CD4-positive, CD25-positive, alpha-beta regulatory T cell (primary cell): ENCODE measurements around the gene ZNF335. TPM values are rescaled to one million over a fixed set of nuclear protein-coding genes. Genes with fewer than 3 reads are reported as not detected.

Source experiments
- ATAC-seq, 2 donors: fragments of 150-1000 bp; cut with Tn5 transposase; one replicate each; pipeline ENCODE4 v1.10.0; 2021; ENCODE audit warnings: low read depth in 2 of 2, moderate number of reproducible peaks in 2 of 2, moderate library complexity in 1 of 2
- DNase-seq, 3 donors: peaks; one replicate each; pipeline versions ENCODE4 v3.0.0 to v3.0.0-alpha.2; 2012 to 2022; ENCODE audit warnings: mixed read lengths in 1 of 3
- H3K27ac ChIP-seq: one replicate; pipeline ENCODE4 v1.7.0; 2013; ENCODE audit warnings: mild to moderate bottlenecking, low read length; ENCODE audit not compliant: insufficient read depth, poor library complexity, severe bottlenecking
- H3K27me3 ChIP-seq: one replicate; pipeline ENCODE4 v1.7.0; 2013; ENCODE audit warnings: low read length; ENCODE audit not compliant: control insufficient read depth, insufficient read depth
- H3K36me3 ChIP-seq: one replicate; pipeline ENCODE4 v1.7.0; 2013; ENCODE audit warnings: mild to moderate bottlenecking, low read length, moderate library complexity; ENCODE audit not compliant: control insufficient read depth, insufficient read depth
- H3K4me1 ChIP-seq: 2 replicates; pipeline ENCODE4 v1.7.0; 2013; ENCODE audit warnings: mild to moderate bottlenecking, low read length; ENCODE audit not compliant: insufficient read depth, control insufficient read depth, poor library complexity, severe bottlenecking
- H3K4me3 ChIP-seq: one replicate; pipeline ENCODE4 v1.7.0; 2013; ENCODE audit warnings: low read depth, mild to moderate bottlenecking, low read length, moderate library complexity
- H3K9me3 ChIP-seq, 2 experiments: 1 replicate in 1 of 2; 2 replicates in 1 of 2; pipeline ENCODE4 v1.7.0; 2013; ENCODE audit warnings: low read length in 2 of 2, mild to moderate bottlenecking in 1 of 2, moderate library complexity in 1 of 2; ENCODE audit not compliant: control insufficient read depth in 2 of 2
- H3K27ac Mint-ChIP-seq, 3 donors: one replicate each; pipeline ENCODE4 v1.8.0; 2020 to 2022; ENCODE audit warnings: mild to moderate bottlenecking in 3 of 3, mixed read lengths in 3 of 3, moderate library complexity in 2 of 3
- H3K27me3 Mint-ChIP-seq: one replicate; pipeline ENCODE4 v1.8.0; 2022; ENCODE audit warnings: mild to moderate bottlenecking, mixed read lengths
- H3K36me3 Mint-ChIP-seq: one replicate; pipeline ENCODE4 v1.8.0; 2020; ENCODE audit warnings: mixed read lengths
- H3K4me1 Mint-ChIP-seq, 4 donors: one replicate each; pipeline ENCODE4 v1.8.0; 2020 to 2022; ENCODE audit warnings: mixed read lengths in 4 of 4, mild to moderate bottlenecking in 1 of 4
- H3K4me3 Mint-ChIP-seq, 4 donors: one replicate each; pipeline ENCODE4 v1.8.0; 2020 to 2022; ENCODE audit warnings: mild to moderate bottlenecking in 4 of 4, mixed read lengths in 4 of 4, moderate library complexity in 3 of 4
- H3K9me3 Mint-ChIP-seq, 7 donors: one replicate each; pipeline ENCODE4 v1.8.0; 2020 to 2022; ENCODE audit warnings: mixed read lengths in 7 of 7, mild to moderate bottlenecking in 3 of 7, moderate library complexity in 2 of 7
- polyA plus RNA-seq, 4 donors: library from polyadenylated mRNA; unstranded; fragments of 300-500 nt; fragmentation: Illumina TruSeq; gene quantifications; one replicate each; pipeline ENCODE4 v1.2.3, GENCODE V29; 2021
- total RNA-seq: library from RNA; stranded (reverse); gene quantifications from one replicate; pipeline ENCODE4 v1.2.3, GENCODE V29; 2022

Gene ZNF335
- total and polyA plus RNA-seq, 5 donors from 2014 or later = 8.2 to 137 (median 12.8) TPM

GRCh38 chr20:45974896-45975565 lies 3.0 kb upstream of the ZNF335 start:
- peaks cover 7 to 19% (median 13%) of the 10 kb centered on the region in 4 donors for H3K4me1 Mint-ChIP-seq
- no peak for ATAC-seq
- H3K27me3 Mint-ChIP-seq = peaks cover 30% of the 10 kb centered on the region
- peaks cover 3% of the 10 kb centered on the region for H3K36me3 Mint-ChIP-seq
- no peaks in the 10 kb centered on the region for H3K27me3 ChIP-seq
- peak overlapping the region in 1 of 4 donors; percentile 99 for H3K4me3 Mint-ChIP-seq
- H3K9me3 ChIP-seq = no peaks in the 10 kb centered on the region
- peaks cover 15% of the 10 kb centered on the region for H3K4me1 ChIP-seq
- no peak for DNase-seq
- no peaks in the 10 kb centered on the region for H3K36me3 ChIP-seq
- no peak overlapping the region for H3K27ac ChIP-seq
- H3K4me3 ChIP-seq = no peak overlapping the region
- H3K27ac Mint-ChIP-seq = no peak overlapping the region
- H3K9me3 Mint-ChIP-seq = no peaks in the 10 kb centered on the region

GRCh38 chr20:45972500-45973183 lies 639 bp upstream of the ZNF335 start:
- Mint-ChIP-seq H3K9me3 (no peaks in the 10 kb centered on the region), H3K4me1 (peaks cover 9 to 29% (median 18%) of the 10 kb centered on the region in 4 donors), H3K36me3 (peaks cover 3% of the 10 kb centered on the region), H3K27me3 (peaks cover 14% of the 10 kb centered on the region), H3K27ac (peak overlapping the region; percentile 100), H3K4me3 (peak overlapping the region; percentile 95 to 99 (median 96))
- DNase-seq (no peak), ATAC-seq (no peak)
- peaks cover 19% of the 10 kb centered on the region for H3K36me3 ChIP-seq
- no peaks in the 10 kb centered on the region for H3K9me3 ChIP-seq
- H3K27me3 ChIP-seq = no peaks in the 10 kb centered on the region
- H3K4me1 ChIP-seq = peaks cover 32% of the 10 kb centered on the region
- peak overlapping the region; percentile 100 for H3K27ac ChIP-seq
- H3K4me3 ChIP-seq = peak overlapping the region; percentile 93

DNA sequence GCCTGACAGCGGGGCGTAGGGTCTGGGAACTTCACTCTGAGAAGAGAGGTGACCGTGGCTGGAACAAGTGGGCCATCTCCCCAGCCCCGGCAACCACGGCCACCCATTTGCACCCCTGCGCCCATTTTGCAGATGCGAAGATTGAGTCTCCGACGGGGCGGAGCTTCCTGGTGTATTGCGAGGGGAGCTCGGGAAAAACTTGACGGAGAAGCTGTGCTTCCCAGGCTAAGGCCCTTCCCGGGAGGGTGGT lies 653 bp downstream of the ZNF335 start:
- Histone ChIP-seq H3K27ac (peak overlapping the region; percentile 100), H3K4me1 (peaks cover 32% of the 10 kb centered on the region), H3K4me3 (peak overlapping the region; percentile 96), H3K9me3 (no peaks in the 10 kb centered on the region), H3K36me3 (peaks cover 27% of the 10 kb centered on the region), H3K27me3 (no peaks in the 10 kb centered on the region)
- Mint-ChIP-seq H3K9me3 (no peaks in the 10 kb centered on the region), H3K4me1 (peaks cover 9 to 29% (median 18%) of the 10 kb centered on the region in 4 donors), H3K4me3 (peak overlapping the region; percentile 95 to 99 (median 96)), H3K27ac (peak overlapping the region; percentile 76 to 100 (median 100)), H3K27me3 (peaks cover 14% of the 10 kb centered on the region), H3K36me3 (peaks cover 9% of the 10 kb centered on the region)
- ATAC-seq (peak; percentile 8 to 13), DNase-seq (no peak)

DNA sequence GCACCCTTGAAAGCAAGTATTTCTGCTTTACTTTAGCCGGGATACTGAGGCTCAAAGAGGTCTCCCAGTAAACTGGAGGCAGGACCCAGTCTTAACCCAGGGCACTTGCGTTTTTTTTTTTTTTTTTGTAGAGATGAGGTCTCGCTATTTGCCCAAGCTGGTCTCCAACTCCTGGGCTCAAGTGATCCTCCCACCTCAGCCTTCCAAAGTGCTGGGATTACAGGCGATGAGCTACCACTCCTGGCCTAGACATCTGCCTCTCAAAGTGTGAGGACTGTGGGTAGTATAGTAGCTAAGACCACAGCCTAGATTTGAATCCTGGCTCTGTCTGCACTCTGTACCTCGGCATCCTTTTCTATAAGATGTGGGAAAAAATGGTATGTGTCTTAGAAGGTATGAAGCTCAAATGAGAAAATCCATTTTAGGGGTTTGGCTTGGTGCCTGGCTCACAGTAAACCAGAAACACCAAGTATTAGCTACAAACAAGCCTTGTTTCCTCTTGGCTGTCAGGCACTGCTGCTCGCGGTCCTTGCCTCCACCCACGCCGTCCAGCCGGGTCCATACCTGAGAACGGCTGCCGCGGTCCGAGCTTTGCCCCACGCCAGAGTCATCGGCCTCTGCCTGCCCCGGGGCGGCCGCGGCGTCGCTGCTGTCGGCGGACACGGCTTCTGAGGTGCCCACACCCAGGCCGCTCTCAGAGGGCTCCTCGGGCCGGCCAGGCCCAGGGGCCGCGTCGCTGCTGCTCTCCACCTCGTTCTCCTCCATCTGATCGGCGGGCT lies 1.2 kb downstream of the ZNF335 start:
- peaks cover 9% of the 10 kb centered on the region for H3K36me3 Mint-ChIP-seq
- ATAC-seq = no peak
- Histone ChIP-seq H3K27me3 (no peaks in the 10 kb centered on the region), H3K4me3 (peak overlapping the region; percentile 96), H3K4me1 (peaks cover 32% of the 10 kb centered on the region), H3K36me3 (peaks cover 32% of the 10 kb centered on the region), H3K27ac (peak overlapping the region; percentile 100), H3K9me3 (no peaks in the 10 kb centered on the region)
- DNase-seq = peak in 2 of 3 donors; percentile 22 to 30
- H3K9me3 Mint-ChIP-seq = no peaks in the 10 kb centered on the region
- H3K4me1 Mint-ChIP-seq = peaks cover 9 to 29% (median 18%) of the 10 kb centered on the region in 4 donors
- H3K27ac Mint-ChIP-seq = peak overlapping the region; percentile 91 to 100 (median 100)
- peaks cover 10% of the 10 kb centered on the region for H3K27me3 Mint-ChIP-seq
- H3K4me3 Mint-ChIP-seq = peak overlapping the region; percentile 95 to 99 (median 96)

DNA sequence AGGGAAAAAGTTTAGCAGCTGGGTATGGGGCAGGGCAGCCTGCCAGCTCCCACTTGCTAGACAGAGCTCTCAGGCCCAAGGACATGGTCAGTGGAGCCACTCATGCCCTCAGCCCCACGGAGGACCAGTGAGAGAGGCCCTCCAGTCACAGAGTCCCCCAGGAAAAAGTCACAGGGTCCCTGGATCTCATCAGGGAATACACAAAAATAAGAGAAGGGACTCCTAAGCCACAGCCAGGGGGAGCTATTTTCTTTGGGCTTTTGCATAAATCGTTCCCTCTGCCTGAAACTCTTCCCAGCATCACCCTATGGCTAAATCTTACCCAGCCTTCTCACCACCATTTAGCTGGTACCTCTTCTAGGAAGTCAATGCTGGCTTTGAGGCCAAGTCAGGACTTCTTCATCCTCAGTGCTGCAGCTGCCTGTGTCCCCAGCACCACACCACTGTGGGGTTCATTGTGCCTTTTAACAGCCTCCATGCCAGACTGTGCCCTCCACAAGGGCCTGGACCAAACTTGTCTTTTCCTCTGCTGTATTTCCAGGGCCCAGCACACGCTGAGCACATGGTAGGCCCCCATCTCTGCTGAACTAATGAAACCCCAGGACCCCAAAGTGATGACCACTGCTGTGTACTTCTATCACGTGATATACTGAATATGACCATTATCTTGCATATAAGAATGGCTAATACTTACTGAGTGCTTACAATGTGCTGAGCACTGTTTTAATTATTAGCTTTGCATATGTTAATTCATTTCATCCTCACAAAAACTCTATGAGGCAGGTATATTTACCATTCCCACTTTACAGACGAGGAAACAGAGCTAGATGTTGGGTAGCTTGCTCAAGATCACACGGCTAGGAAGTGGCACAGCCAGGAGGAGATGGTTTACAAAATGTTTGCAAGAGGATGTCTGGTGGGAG lies 2.0 kb downstream of the ZNF335 start:
- Mint-ChIP-seq H3K27me3 (peaks cover 10% of the 10 kb centered on the region), H3K36me3 (peaks cover 9% of the 10 kb centered on the region), H3K9me3 (no peaks in the 10 kb centered on the region), H3K4me1 (peaks cover 9 to 31% (median 18%) of the 10 kb centered on the region in 4 donors), H3K4me3 (peak overlapping the region; percentile 95 to 99 (median 96)), H3K27ac (peak overlapping the region; percentile 91 to 100 (median 100))
- no peak overlapping the region for H3K27ac ChIP-seq
- H3K4me3 ChIP-seq = peak overlapping the region; percentile 96
- no peaks in the 10 kb centered on the region for H3K9me3 ChIP-seq
- peaks cover 40% of the 10 kb centered on the region for H3K36me3 ChIP-seq
- H3K27me3 ChIP-seq = no peaks in the 10 kb centered on the region
- peaks cover 32% of the 10 kb centered on the region for H3K4me1 ChIP-seq
- DNase-seq = peak in 2 of 3 donors; percentile 31 to 53
- no peak for ATAC-seq

DNA sequence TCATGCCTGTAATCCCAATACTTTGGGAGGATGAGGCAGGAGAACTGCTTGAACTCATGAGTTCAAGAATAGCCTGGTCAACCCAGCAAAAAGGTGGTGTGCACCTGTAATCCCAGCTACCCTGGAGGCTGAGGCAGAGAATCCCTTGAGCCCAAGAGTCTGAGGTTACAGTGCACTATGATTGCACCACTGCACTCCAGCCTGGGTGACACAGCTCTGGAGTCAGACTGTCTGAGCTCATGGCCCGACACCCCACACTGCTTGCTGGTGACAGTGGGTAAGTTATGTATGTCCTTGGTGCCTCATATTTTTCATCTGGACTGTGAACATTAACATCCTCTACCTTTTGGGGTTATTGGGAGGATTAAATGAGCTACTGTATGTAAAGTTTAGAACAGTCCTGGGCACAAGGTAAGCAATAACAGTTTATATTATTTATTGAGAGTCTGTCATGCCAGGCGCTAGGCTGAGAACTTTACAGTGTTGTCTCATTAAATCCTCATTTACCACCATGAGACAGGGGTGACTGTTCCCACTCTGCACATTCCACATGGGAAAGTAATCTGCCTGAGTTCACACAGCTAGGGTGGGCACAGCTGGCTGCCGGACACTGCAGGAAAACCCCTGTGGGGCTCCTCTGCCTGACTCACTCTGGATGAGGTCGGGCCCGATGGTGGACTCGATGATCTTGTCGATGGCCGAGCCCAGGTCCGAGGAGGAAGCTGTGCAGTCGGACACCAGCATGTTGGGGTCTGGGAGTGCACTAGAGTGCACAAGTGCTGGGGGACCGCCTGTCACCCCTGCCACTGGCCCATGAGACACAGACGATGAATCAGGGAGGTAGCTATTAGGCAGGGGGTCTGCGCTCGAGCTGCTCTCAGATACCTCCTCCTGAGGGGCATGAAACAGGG lies 2.9 kb downstream of the ZNF335 start:
- H3K9me3 ChIP-seq = no peaks in the 10 kb centered on the region
- H3K4me1 Mint-ChIP-seq = peaks cover 9 to 31% (median 18%) of the 10 kb centered on the region in 4 donors
- H3K4me3 Mint-ChIP-seq = peak overlapping the region in 3 of 4 donors; percentile 95 to 96 (median 96)
- peaks cover 48% of the 10 kb centered on the region for H3K36me3 ChIP-seq
- peak overlapping the region in 2 of 3 donors; percentile 91 to 100 for H3K27ac Mint-ChIP-seq
- no peaks in the 10 kb centered on the region for H3K9me3 Mint-ChIP-seq
- no peak overlapping the region for H3K27ac ChIP-seq
- peaks cover 9% of the 10 kb centered on the region for H3K36me3 Mint-ChIP-seq
- H3K4me1 ChIP-seq = peaks cover 32% of the 10 kb centered on the region
- no peaks in the 10 kb centered on the region for H3K27me3 ChIP-seq
- ATAC-seq (no peak), DNase-seq (no peak)
- H3K27me3 Mint-ChIP-seq = peaks cover 10% of the 10 kb centered on the region
- peak overlapping the region; percentile 96 for H3K4me3 ChIP-seq
